ENCODE results near the gene TLCD3A. TPM values are rescaled to one million over a fixed set of nuclear protein-coding genes. Genes with fewer than 3 reads are reported as not detected.
"Not testable (repeated sequence)": the region's sequence is repeated elsewhere in the genome, so short reads cannot be mapped to it uniquely, and the experiment has no call there.

TLCD3A gene
- total RNA-seq, 1 experiment from 2014 or later = 12.3 TPM

GRCh38 chr17:751269-752001, 19.0 kb downstream of the TLCD3A start:
- Histone ChIP-seq H3K4me1 (no peaks in the 10 kb centered on the region), H3K9me3 (replicated peaks) (no peaks in the 10 kb centered on the region), H3K27ac (peak overlapping the region; percentile 66), H3K36me3 (peaks cover 22% of the 10 kb centered on the region), H3K27me3 (no peaks in the 10 kb centered on the region), H3K4me3 (peak overlapping the region; percentile 85)
- peak; percentile 31 to 41 for DNase-seq

GRCh38 chr17:752002-752619, 19.7 kb downstream of the TLCD3A start, which contains the start of gene GEMIN4:
GEMIN4 (minus strand) TSS chr17:752264; CDS start chr17:752142, 122 bp downstream.
- H3K4me3 ChIP-seq = peak within 1 kb of the TSS; percentile 85
- H3K36me3 ChIP-seq = peaks cover 16% of the 10 kb centered on the region
- peak; percentile 87 to 89 for DNase-seq
- H3K27ac ChIP-seq = peak within 1 kb of the TSS; percentile 66
- no peaks in the 10 kb centered on the region for H3K4me1 ChIP-seq
- H3K27me3 ChIP-seq = no peaks in the 10 kb centered on the region
- H3K9me3 ChIP-seq (replicated peaks) = no peaks in the 10 kb centered on the region

GRCh38 chr17:752620-753219, 20.3 kb downstream of the TLCD3A start:
- H3K9me3 ChIP-seq (replicated peaks) = no peaks in the 10 kb centered on the region
- peaks cover 10% of the 10 kb centered on the region for H3K36me3 ChIP-seq
- DNase-seq = peak; percentile 43 to 50
- peak overlapping the region; percentile 85 for H3K4me3 ChIP-seq
- H3K27me3 ChIP-seq = no peaks in the 10 kb centered on the region
- peak overlapping the region; percentile 66 for H3K27ac ChIP-seq
- no peaks in the 10 kb centered on the region for H3K4me1 ChIP-seq

GRCh38 chr17:753418-753817, 21.0 kb downstream of the TLCD3A start:
- Histone ChIP-seq H3K27me3 (no peaks in the 10 kb centered on the region), H3K4me3 (no peak overlapping the region), H3K36me3 (peaks cover 3% of the 10 kb centered on the region), H3K4me1 (no peaks in the 10 kb centered on the region), H3K9me3 (replicated peaks) (no peaks in the 10 kb centered on the region), H3K27ac (no peak overlapping the region)
- no peak for DNase-seq

- H3K27ac ChIP-seq; H3K9me3 ChIP-seq (replicated peaks); H3K36me3 ChIP-seq; H3K4me3 ChIP-seq; DNase-seq; H3K4me1 ChIP-seq; H3K27me3 ChIP-seq: not testable (repeated sequence)
These were observed 23.0 kb downstream of the TLCD3A start for GRCh38 chr17:755319-755961.

GRCh38 chr17:756010-756567, 23.7 kb downstream of the TLCD3A start:
- not testable (repeated sequence) for H3K4me3 ChIP-seq; H3K36me3 ChIP-seq; H3K27me3 ChIP-seq; H3K4me1 ChIP-seq; DNase-seq; H3K27ac ChIP-seq; H3K9me3 ChIP-seq (replicated peaks)

GRCh38 chr17:759964-760363, 27.6 kb downstream of the TLCD3A start:
- no peak for DNase-seq
- H3K36me3 ChIP-seq = peaks cover 7% of the 10 kb centered on the region; the same call in 1 of the 2 replicates

GRCh38 chr17:760371-760770, 28.0 kb downstream of the TLCD3A start:
- Histone ChIP-seq H3K27me3 (no peaks in the 10 kb centered on the region), H3K27ac (no peak overlapping the region), H3K4me1 (no peaks in the 10 kb centered on the region), H3K9me3 (replicated peaks) (no peaks in the 10 kb centered on the region), H3K4me3 (no peak overlapping the region), H3K36me3 (peaks cover 7% of the 10 kb centered on the region; the same call in 1 of the 2 replicates)
- DNase-seq = no peak

More at GRCh38 chr17:759964-760363, 27.6 kb downstream of the TLCD3A start:
- Histone ChIP-seq H3K27ac (no peak overlapping the region), H3K27me3 (no peaks in the 10 kb centered on the region), H3K4me1 (no peaks in the 10 kb centered on the region), H3K9me3 (replicated peaks) (no peaks in the 10 kb centered on the region), H3K4me3 (no peak overlapping the region)

GRCh38 chr17:767076-767475, 34.7 kb downstream of the TLCD3A start:
- no peak for DNase-seq
- Histone ChIP-seq H3K9me3 (replicated peaks) (no peaks in the 10 kb centered on the region), H3K27ac (no peak overlapping the region), H3K27me3 (no peaks in the 10 kb centered on the region), H3K4me3 (no peak overlapping the region), H3K36me3 (peaks cover 30% of the 10 kb centered on the region), H3K4me1 (no peaks in the 10 kb centered on the region)

GRCh38 chr17:773016-773415, 40.6 kb downstream of the TLCD3A start:
- Histone ChIP-seq H3K27ac (no peak overlapping the region), H3K27me3 (no peaks in the 10 kb centered on the region), H3K4me1 (no peaks in the 10 kb centered on the region), H3K9me3 (replicated peaks) (no peaks in the 10 kb centered on the region), H3K4me3 (no peak overlapping the region), H3K36me3 (peaks cover 26% of the 10 kb centered on the region)
- no peak for DNase-seq

GRCh38 chr17:773467-774312, 41.3 kb downstream of the TLCD3A start:
- Histone ChIP-seq H3K9me3 (replicated peaks) (no peaks in the 10 kb centered on the region), H3K27ac (no peak overlapping the region), H3K4me1 (no peaks in the 10 kb centered on the region), H3K36me3 (peaks cover 26% of the 10 kb centered on the region), H3K4me3 (no peak overlapping the region), H3K27me3 (no peaks in the 10 kb centered on the region)
- no peak for DNase-seq

- no peak for DNase-seq
- H3K9me3 ChIP-seq (replicated peaks) = no peaks in the 10 kb centered on the region
- H3K4me1 ChIP-seq = no peaks in the 10 kb centered on the region
- H3K27ac ChIP-seq = no peak overlapping the region
- no peaks in the 10 kb centered on the region for H3K27me3 ChIP-seq
- no peak overlapping the region for H3K4me3 ChIP-seq
- peaks cover 26% of the 10 kb centered on the region for H3K36me3 ChIP-seq
These were observed 41.9 kb downstream of the TLCD3A start for GRCh38 chr17:774313-774584.

- Histone ChIP-seq H3K36me3 (peaks cover 3% of the 10 kb centered on the region; the same call in 1 of the 2 replicates), H3K27ac (no peak overlapping the region), H3K4me3 (no peak overlapping the region), H3K27me3 (no peaks in the 10 kb centered on the region), H3K4me1 (no peaks in the 10 kb centered on the region), H3K9me3 (replicated peaks) (no peaks in the 10 kb centered on the region)
- DNase-seq = no peak
These were observed 45.7 kb downstream of the TLCD3A start for GRCh38 chr17:778096-778495.
